Natural killer cell (primary cell): ENCODE measurements around the gene ARID5B. TPM values are rescaled to one million over a fixed set of nuclear protein-coding genes. Genes with fewer than 3 reads are reported as not detected.

Experiments
- ATAC-seq, 3 donors: fragments of 150-1000 bp in 2 of 3; fragments of 200-7000 bp in 1 of 3; cut with Tn5 transposase; 1 replicate in 1 of 3; 2 replicates in 2 of 3; pipeline ENCODE4 v1.10.0; 2021; ENCODE audit warnings: mild to moderate bottlenecking in 2 of 3, moderate library complexity in 2 of 3
- DNase-seq, 2 donors: peaks; one replicate each; pipeline versions ENCODE4 v3.0.0 to v3.0.0-alpha.2; 2013 to 2021; ENCODE audit warnings: mixed read lengths in 1 of 2
- H3K27ac ChIP-seq: one replicate; pipeline ENCODE4 v1.5.1; 2013; ENCODE audit warnings: mild to moderate bottlenecking, low read length
- H3K27me3 ChIP-seq: one replicate; pipeline ENCODE4 v1.6.1; 2013; ENCODE audit warnings: low read length; ENCODE audit not compliant: control insufficient read depth, insufficient read depth
- H3K36me3 ChIP-seq: one replicate; pipeline ENCODE4 v1.6.1; 2013; ENCODE audit warnings: low read length; ENCODE audit not compliant: control insufficient read depth, insufficient read depth
- H3K4me1 ChIP-seq: one replicate; pipeline ENCODE4 v1.6.1; 2013; ENCODE audit warnings: low read length; ENCODE audit not compliant: control insufficient read depth, insufficient read depth
- H3K4me3 ChIP-seq: one replicate; pipeline ENCODE4 v1.5.1; 2013; ENCODE audit warnings: low read length
- H3K9me3 ChIP-seq: one replicate; pipeline ENCODE4 v1.6.1; 2013; ENCODE audit warnings: low read length; ENCODE audit not compliant: control insufficient read depth, insufficient read depth
- H3K27ac Mint-ChIP-seq, 2 donors: one replicate each; pipeline ENCODE4 v1.8.0; 2022; ENCODE audit warnings: mild to moderate bottlenecking in 2 of 2, mixed read lengths in 2 of 2, moderate library complexity in 1 of 2
- H3K27me3 Mint-ChIP-seq, 2 donors: one replicate each; pipeline ENCODE4 v1.8.0; 2022; ENCODE audit warnings: low read depth in 2 of 2, mixed read lengths in 2 of 2
- H3K36me3 Mint-ChIP-seq: one replicate; pipeline ENCODE4 v1.8.0; 2022; ENCODE audit warnings: mixed read lengths
- H3K4me1 Mint-ChIP-seq, 2 donors: one replicate each; pipeline ENCODE4 v1.8.0; 2022; ENCODE audit warnings: mixed read lengths in 2 of 2
- H3K4me3 Mint-ChIP-seq: one replicate; pipeline ENCODE4 v1.8.0; 2022; ENCODE audit warnings: mild to moderate bottlenecking, moderate library complexity, mixed read lengths
- H3K9me3 Mint-ChIP-seq, 2 donors: one replicate each; pipeline ENCODE4 v1.8.0; 2022; ENCODE audit warnings: mixed read lengths in 2 of 2
- WGBS: methylation state at CpG from one replicate; pipeline ENCODE4 v1.1.7; 2013; ENCODE audit warnings: missing lambda C conversion rate; ENCODE audit not compliant: insufficient coverage; 5-methylcytosine and 5-hydroxymethylcytosine counted together
- intact Hi-C: fragments of 100-400 bp; cut with micrococcal nuclease; formaldehyde crosslinking; loops from one replicate; pipeline ENCODE4 v1.14.2; 2022
- total RNA-seq, 4 donors: library from RNA; stranded (reverse); fragments of 120-200 nt in 1 of 4; gene quantifications; one replicate each; pipeline versions ENCODE4 v1.2.3 to v1.2.4, GENCODE V29; 2013 to 2022
- TF ChIP-seq, protein P1 (sequence below): fragments of 200-600 bp; IDR thresholded peaks from one replicate; pipeline ENCODE4 v1.8.0; 2022; ENCODE audit warnings: antibody characterized with exemption

Gene ARID5B, protein sequence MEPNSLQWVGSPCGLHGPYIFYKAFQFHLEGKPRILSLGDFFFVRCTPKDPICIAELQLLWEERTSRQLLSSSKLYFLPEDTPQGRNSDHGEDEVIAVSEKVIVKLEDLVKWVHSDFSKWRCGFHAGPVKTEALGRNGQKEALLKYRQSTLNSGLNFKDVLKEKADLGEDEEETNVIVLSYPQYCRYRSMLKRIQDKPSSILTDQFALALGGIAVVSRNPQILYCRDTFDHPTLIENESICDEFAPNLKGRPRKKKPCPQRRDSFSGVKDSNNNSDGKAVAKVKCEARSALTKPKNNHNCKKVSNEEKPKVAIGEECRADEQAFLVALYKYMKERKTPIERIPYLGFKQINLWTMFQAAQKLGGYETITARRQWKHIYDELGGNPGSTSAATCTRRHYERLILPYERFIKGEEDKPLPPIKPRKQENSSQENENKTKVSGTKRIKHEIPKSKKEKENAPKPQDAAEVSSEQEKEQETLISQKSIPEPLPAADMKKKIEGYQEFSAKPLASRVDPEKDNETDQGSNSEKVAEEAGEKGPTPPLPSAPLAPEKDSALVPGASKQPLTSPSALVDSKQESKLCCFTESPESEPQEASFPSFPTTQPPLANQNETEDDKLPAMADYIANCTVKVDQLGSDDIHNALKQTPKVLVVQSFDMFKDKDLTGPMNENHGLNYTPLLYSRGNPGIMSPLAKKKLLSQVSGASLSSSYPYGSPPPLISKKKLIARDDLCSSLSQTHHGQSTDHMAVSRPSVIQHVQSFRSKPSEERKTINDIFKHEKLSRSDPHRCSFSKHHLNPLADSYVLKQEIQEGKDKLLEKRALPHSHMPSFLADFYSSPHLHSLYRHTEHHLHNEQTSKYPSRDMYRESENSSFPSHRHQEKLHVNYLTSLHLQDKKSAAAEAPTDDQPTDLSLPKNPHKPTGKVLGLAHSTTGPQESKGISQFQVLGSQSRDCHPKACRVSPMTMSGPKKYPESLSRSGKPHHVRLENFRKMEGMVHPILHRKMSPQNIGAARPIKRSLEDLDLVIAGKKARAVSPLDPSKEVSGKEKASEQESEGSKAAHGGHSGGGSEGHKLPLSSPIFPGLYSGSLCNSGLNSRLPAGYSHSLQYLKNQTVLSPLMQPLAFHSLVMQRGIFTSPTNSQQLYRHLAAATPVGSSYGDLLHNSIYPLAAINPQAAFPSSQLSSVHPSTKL
- total RNA-seq = 10 to 100 TPM; 22.3 to 44.3 (median 31.3) TPM
- 67.0 TPM for total RNA-seq (2013)

GRCh38 chr10:61900829-61901792, at the start of gene ARID5B:
ARID5B (plus strand) TSS chr10:61901699; CDS start chr10:61901710, 11 bp downstream.
- H3K4me3 Mint-ChIP-seq = peak within 1 kb of the TSS; percentile 93
- TF ChIP-seq, protein P1, sequence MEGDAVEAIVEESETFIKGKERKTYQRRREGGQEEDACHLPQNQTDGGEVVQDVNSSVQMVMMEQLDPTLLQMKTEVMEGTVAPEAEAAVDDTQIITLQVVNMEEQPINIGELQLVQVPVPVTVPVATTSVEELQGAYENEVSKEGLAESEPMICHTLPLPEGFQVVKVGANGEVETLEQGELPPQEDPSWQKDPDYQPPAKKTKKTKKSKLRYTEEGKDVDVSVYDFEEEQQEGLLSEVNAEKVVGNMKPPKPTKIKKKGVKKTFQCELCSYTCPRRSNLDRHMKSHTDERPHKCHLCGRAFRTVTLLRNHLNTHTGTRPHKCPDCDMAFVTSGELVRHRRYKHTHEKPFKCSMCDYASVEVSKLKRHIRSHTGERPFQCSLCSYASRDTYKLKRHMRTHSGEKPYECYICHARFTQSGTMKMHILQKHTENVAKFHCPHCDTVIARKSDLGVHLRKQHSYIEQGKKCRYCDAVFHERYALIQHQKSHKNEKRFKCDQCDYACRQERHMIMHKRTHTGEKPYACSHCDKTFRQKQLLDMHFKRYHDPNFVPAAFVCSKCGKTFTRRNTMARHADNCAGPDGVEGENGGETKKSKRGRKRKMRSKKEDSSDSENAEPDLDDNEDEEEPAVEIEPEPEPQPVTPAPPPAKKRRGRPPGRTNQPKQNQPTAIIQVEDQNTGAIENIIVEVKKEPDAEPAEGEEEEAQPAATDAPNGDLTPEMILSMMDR = no peak
- Histone ChIP-seq H3K27ac (peak within 1 kb of the TSS; percentile 92), H3K36me3 (no peaks in the 10 kb centered on the region), H3K9me3 (no peaks in the 10 kb centered on the region), H3K4me3 (peak within 1 kb of the TSS; percentile 61), H3K27me3 (no peaks in the 10 kb centered on the region), H3K4me1 (peaks cover 15% of the 10 kb centered on the region)
- 0% methylated on average over 29 of the region's 34 CpGs for WGBS
- H3K27me3 Mint-ChIP-seq = no peaks in the 10 kb centered on the region
- intact Hi-C loops = loop anchor here (1.0 to 5.0 kb wide), 4 partner anchors 91 to 1994 kb away; partner anchors contain the start of gene CCDC6
- peaks cover 71 to 75% of the 10 kb centered on the region in 2 donors for H3K4me1 Mint-ChIP-seq
- peak in 1 of 2 donors; percentile 80 for DNase-seq
- H3K27ac Mint-ChIP-seq = peak within 1 kb of the TSS; percentile 87 to 89
- no peaks in the 10 kb centered on the region for H3K36me3 Mint-ChIP-seq
- no peaks in the 10 kb centered on the region for H3K9me3 Mint-ChIP-seq
- ATAC-seq = peak in 1 of 3 donors; percentile 16

DNA sequence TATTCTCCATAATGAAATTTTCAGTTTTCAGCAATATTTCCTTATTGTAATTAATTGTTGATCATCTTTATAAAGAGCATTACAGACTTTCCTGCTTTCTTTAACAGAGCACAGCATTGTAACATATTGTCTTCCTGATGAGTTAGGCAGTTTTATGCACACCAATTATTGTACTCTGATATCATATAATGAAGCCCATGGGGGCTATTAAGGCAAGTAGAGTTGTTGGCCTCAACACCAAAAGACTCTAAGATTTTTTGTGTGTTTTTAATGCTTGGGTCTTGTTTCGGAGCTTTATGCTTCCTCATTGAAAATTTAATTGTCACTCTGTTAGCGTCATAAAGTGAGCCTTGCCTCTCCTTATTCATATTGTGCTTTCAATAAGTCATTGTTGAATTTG, 49.2 kb upstream of the ARID5B start:
- Mint-ChIP-seq H3K36me3 (no peaks in the 10 kb centered on the region), H3K27ac (no peak overlapping the region), H3K9me3 (no peaks in the 10 kb centered on the region), H3K4me1 (peaks cover under 1 to 1% of the 10 kb centered on the region in 2 donors), H3K27me3 (no peaks in the 10 kb centered on the region), H3K4me3 (no peak overlapping the region)
- DNase-seq (no peak), ATAC-seq (no peak)
- no peak overlapping the region for H3K4me3 ChIP-seq
- no peaks in the 10 kb centered on the region for H3K36me3 ChIP-seq
- no peaks in the 10 kb centered on the region for H3K4me1 ChIP-seq
- no CpG with 5 or more reads among the region's 2 CpGs for WGBS
- intact Hi-C loops = no loop called here
- TF ChIP-seq, protein P1 = no peak
- H3K27ac ChIP-seq = no peak overlapping the region
- H3K27me3 ChIP-seq = no peaks in the 10 kb centered on the region
- no peaks in the 10 kb centered on the region for H3K9me3 ChIP-seq

DNA sequence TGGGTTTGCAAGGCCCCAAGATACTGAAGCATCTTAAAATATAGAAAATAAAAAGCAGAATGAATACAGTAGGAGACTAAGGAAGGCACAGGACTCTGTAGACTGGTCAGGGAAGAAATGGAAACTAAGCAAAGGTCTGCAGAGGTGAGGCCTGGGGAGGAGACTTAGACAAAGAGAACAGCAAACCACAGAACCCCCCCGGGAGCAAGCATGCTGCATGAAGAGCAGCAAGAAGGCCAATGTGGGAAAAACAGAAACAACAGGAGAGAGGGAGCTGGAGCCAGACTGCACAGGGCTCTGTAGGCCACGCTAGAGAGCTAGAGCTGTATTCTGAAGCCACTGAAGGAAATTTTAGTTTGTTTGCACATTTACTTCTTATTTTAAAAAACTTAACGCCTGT, 45.7 kb upstream of the ARID5B start:
- H3K27ac ChIP-seq = no peak overlapping the region
- H3K27me3 ChIP-seq = no peaks in the 10 kb centered on the region
- no peak for DNase-seq
- no peak overlapping the region for H3K4me3 ChIP-seq
- H3K9me3 ChIP-seq = no peaks in the 10 kb centered on the region
- TF ChIP-seq, protein P1 = no peak
- WGBS = 89% methylated on average over 3 of the region's 3 CpGs
- no peaks in the 10 kb centered on the region for H3K36me3 ChIP-seq
- H3K4me3 Mint-ChIP-seq = no peak overlapping the region
- H3K27me3 Mint-ChIP-seq = no peaks in the 10 kb centered on the region
- H3K4me1 ChIP-seq = no peaks in the 10 kb centered on the region
- no peaks in the 10 kb centered on the region for H3K4me1 Mint-ChIP-seq
- no peak overlapping the region for H3K27ac Mint-ChIP-seq
- intact Hi-C loops = no loop called here
- H3K36me3 Mint-ChIP-seq = no peaks in the 10 kb centered on the region
- no peaks in the 10 kb centered on the region for H3K9me3 Mint-ChIP-seq
- ATAC-seq = no peak
